OCI-LY7 (cell line): ENCODE results near the gene CCDC92B. TPM values are rescaled to one million over a fixed set of nuclear protein-coding genes. Genes with fewer than 3 reads are reported as not detected.

Experiments
- BruUV-seq: library from RNA; stranded (reverse); fragments of 400-500 nt; replicated peaks from 2 replicates; lab custom pipeline; 2021; lab: Mats Ljungman, UMichigan
- CTCF ChIA-PET: fragments of 300-600 bp; sonication (Branson Sonifier 250); formaldehyde crosslinking; loops from one replicate; lab custom pipeline; 2022; ENCODE audit warnings: antibody characterized with exemption; ENCODE audit not compliant: unreplicated experiment; lab: Charles Lee
- POLR2A ChIA-PET: fragments of 300-600 bp; sonication (Branson Sonifier 250); formaldehyde crosslinking; loops from one replicate; lab custom pipeline; 2022; ENCODE audit warnings: antibody characterized with exemption; lab: Charles Lee
- DNase-seq: peaks from one replicate; pipeline ENCODE4 v3.0.0-alpha.2; 2015; ENCODE audit warnings: low spot score
- H2AFZ ChIP-seq: fragments of 200-600 bp; sonication (generic), shearing (Covaris generic); 2 replicates; pipeline ENCODE4 v1.6.1; 2014; ENCODE audit warnings: mild to moderate bottlenecking, antibody characterized with exemption, low read length, moderate library complexity
- H3K27ac ChIP-seq: fragments of 200-600 bp; sonication (generic); 2 replicates; pipeline ENCODE4 v1.5.1; 2014; ENCODE audit warnings: mixed run types, low read depth, mild to moderate bottlenecking, moderate library complexity, low read length, inconsistent platforms; ENCODE audit not compliant: poor library complexity, severe bottlenecking
- H3K36me3 ChIP-seq: fragments of 200-600 bp; sonication (generic); 2 replicates; pipeline ENCODE4 v1.6.1; 2014; ENCODE audit warnings: mild to moderate bottlenecking, antibody characterized with exemption, low read length, moderate library complexity, mixed read lengths; ENCODE audit not compliant: insufficient read depth
- H3K4me1 ChIP-seq: fragments of 200-600 bp; sonication (generic); 2 replicates; pipeline ENCODE4 v1.5.1; 2014; ENCODE audit warnings: mild to moderate bottlenecking, low read length; ENCODE audit not compliant: insufficient read depth, poor library complexity, severe bottlenecking
- H3K4me2 ChIP-seq: fragments of 200-600 bp; sonication (generic); 2 replicates; pipeline ENCODE4 v1.6.1; 2014; ENCODE audit warnings: mild to moderate bottlenecking, low read length
- H3K4me3 ChIP-seq: fragments of 200-600 bp; sonication (generic); 2 replicates; pipeline ENCODE4 v1.5.1; 2014; ENCODE audit warnings: mild to moderate bottlenecking, low read depth, low read length; ENCODE audit not compliant: poor library complexity, severe bottlenecking
- H3K79me2 ChIP-seq: fragments of 200-600 bp; sonication (generic); 2 replicates; pipeline ENCODE4 v1.6.1; 2016; ENCODE audit warnings: low read depth, mild to moderate bottlenecking, low read length, moderate library complexity, mixed read lengths; ENCODE audit not compliant: insufficient read depth
- H3K9me2 ChIP-seq: fragments of 200-600 bp; sonication (generic); 2 replicates; pipeline ENCODE4 v1.6.1; 2016; ENCODE audit warnings: mild to moderate bottlenecking, low read length, mixed read lengths; ENCODE audit not compliant: insufficient read depth
- H3K9me3 ChIP-seq: fragments of 200-600 bp; sonication (generic); 2 replicates; pipeline ENCODE4 v1.6.1; 2014; ENCODE audit warnings: mild to moderate bottlenecking, mixed run types, low read length, mixed read lengths
- H4K20me1 ChIP-seq: fragments of 200-600 bp; sonication (generic); 2 replicates; pipeline ENCODE4 v1.6.1; 2014; ENCODE audit warnings: mild to moderate bottlenecking, antibody characterized with exemption, low read length, moderate library complexity, mixed read lengths; ENCODE audit not compliant: insufficient read depth
- EZH2phosphoT487 ChIP-seq: fragments of 200-600 bp; sonication (generic); IDR thresholded peaks from 2 replicates; pipeline ENCODE4 v1.6.1; 2018; ENCODE audit warnings: low read depth, borderline replicate concordance, mild to moderate bottlenecking, mixed run types, antibody characterized with exemption, low read length, moderate library complexity, mixed read lengths
- intact Hi-C: fragments of 100-400 bp; cut with micrococcal nuclease; formaldehyde crosslinking; loops from one replicate; pipeline ENCODE4 v1.10.0; 2022; ENCODE audit not compliant: unreplicated experiment
- total RNA-seq, 2 experiments: library from RNA; depleted of rRNA in 1 of 2; stranded (reverse); fragments of >200 nt in 1 of 2; shearing (Covaris generic) in 1 of 2; gene quantifications; 2 replicates each; pipeline ENCODE4 v1.2.3, GENCODE V29; 2014 to 2022
- TF ChIP-seq, protein P1 (sequence below): fragments of 200-600 bp; sonication (generic); conservative IDR thresholded peaks from 2 replicates; pipeline ENCODE4 v1.5.1; 2014; ENCODE audit warnings: mild to moderate bottlenecking, antibody characterized with exemption, low read length, moderate library complexity, mixed read lengths

CCDC92B gene
- total RNA-seq, 2 experiments from 2014 or later: not detected

DNA sequence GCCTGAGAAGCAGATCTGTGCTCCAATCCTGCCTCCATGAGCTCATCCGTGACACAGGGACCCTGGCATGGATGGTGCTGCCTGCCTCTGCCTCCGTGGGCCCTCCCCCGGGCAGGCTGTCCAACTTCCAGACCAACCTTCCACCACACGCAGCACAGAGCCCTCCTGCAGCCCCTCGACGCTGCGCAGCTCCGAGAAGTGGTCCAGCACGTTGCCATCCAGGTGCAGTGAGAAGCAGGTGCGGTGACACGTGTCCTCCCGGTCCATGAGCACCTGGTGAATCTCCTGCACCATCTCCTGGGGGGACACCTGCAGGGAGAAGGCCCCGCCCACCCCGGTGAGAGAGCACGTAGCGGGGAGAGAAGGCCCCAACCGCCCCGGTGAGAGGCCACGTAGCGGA is 46.3 kb downstream of the CCDC92B start:
- H4K20me1 ChIP-seq: peaks cover 7% of the 10 kb centered on the region
- H3K4me1 ChIP-seq: peaks cover 5% of the 10 kb centered on the region
- no peak overlapping the region for H3K27ac ChIP-seq
- H3K9me2 ChIP-seq: no peaks in the 10 kb centered on the region
- TF ChIP-seq EZH2phosphoT487: no peak
- TF ChIP-seq, protein P1, sequence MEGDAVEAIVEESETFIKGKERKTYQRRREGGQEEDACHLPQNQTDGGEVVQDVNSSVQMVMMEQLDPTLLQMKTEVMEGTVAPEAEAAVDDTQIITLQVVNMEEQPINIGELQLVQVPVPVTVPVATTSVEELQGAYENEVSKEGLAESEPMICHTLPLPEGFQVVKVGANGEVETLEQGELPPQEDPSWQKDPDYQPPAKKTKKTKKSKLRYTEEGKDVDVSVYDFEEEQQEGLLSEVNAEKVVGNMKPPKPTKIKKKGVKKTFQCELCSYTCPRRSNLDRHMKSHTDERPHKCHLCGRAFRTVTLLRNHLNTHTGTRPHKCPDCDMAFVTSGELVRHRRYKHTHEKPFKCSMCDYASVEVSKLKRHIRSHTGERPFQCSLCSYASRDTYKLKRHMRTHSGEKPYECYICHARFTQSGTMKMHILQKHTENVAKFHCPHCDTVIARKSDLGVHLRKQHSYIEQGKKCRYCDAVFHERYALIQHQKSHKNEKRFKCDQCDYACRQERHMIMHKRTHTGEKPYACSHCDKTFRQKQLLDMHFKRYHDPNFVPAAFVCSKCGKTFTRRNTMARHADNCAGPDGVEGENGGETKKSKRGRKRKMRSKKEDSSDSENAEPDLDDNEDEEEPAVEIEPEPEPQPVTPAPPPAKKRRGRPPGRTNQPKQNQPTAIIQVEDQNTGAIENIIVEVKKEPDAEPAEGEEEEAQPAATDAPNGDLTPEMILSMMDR: no peak
- peaks cover 34% of the 10 kb centered on the region for H3K79me2 ChIP-seq
- H3K36me3 ChIP-seq: peaks cover 94% of the 10 kb centered on the region
- no peak for DNase-seq
- CTCF ChIA-PET: no interaction called here
- intact Hi-C loops: no loop called here
- POLR2A ChIA-PET: no interaction called here
- no peak overlapping the region for H3K4me3 ChIP-seq
- no TSS peak for BruUV-seq
- no peak overlapping the region for H2AFZ ChIP-seq
- no peaks in the 10 kb centered on the region for H3K9me3 ChIP-seq
- no peak overlapping the region for H3K4me2 ChIP-seq

DNA sequence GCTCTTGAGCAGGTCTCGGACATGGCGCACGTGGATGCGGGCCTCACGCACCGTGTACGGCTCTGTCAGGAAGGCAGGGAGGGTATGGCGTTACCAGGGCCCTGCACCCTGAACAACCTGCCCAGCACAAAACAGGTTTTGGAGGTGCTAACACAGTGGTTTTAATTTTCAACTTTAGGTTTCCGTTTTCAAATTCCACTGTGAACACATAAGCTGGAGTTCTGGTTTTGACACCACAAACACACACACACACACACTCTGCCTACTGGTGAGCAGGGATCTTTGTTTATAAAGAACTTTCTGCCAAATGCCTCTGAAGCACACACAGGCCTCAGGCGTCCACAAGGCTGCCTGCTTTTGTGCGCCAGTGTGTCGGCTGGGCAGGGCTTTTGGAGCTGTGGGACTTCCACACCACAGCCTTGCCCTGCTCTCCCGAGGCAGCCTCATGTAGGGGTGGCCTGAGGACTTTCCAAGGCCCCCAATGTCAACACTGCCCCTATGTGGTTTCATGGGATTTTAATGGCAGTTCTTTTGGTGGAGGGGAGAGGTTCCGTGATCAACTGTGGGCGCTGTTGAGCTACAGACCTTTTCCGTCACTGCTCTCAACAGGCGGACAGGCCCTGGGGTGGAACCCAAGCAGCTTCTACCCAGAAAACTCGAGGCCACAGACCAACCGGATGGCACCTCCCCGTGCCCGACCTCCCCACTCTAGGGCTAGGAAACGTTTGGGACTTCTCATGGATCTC is 47.3 kb downstream of the CCDC92B start:
- intact Hi-C loops: no loop called here
- H4K20me1 ChIP-seq: peaks cover 3% of the 10 kb centered on the region; the same call in 1 of the 2 replicates
- TF ChIP-seq, protein P1: no peak
- no peak for TF ChIP-seq EZH2phosphoT487
- CTCF ChIA-PET: no interaction called here
- no peaks in the 10 kb centered on the region for H3K9me3 ChIP-seq
- no peak overlapping the region for H2AFZ ChIP-seq
- H3K27ac ChIP-seq: no peak overlapping the region
- BruUV-seq: no TSS peak
- H3K4me3 ChIP-seq: no peak overlapping the region
- POLR2A ChIA-PET: no interaction called here
- H3K9me2 ChIP-seq: no peaks in the 10 kb centered on the region
- no peak for DNase-seq
- peaks cover 96% of the 10 kb centered on the region for H3K36me3 ChIP-seq
- H3K4me1 ChIP-seq: no peaks in the 10 kb centered on the region
- no peak overlapping the region for H3K4me2 ChIP-seq
- peaks cover 24% of the 10 kb centered on the region for H3K79me2 ChIP-seq
